ENCODE measurements around the gene CNGB1.
"Not testable (repeated sequence)": the region's sequence is repeated elsewhere in the genome, so short reads cannot be mapped to it uniquely, and the experiment has no call there.

CNGB1 gene

DNA sequence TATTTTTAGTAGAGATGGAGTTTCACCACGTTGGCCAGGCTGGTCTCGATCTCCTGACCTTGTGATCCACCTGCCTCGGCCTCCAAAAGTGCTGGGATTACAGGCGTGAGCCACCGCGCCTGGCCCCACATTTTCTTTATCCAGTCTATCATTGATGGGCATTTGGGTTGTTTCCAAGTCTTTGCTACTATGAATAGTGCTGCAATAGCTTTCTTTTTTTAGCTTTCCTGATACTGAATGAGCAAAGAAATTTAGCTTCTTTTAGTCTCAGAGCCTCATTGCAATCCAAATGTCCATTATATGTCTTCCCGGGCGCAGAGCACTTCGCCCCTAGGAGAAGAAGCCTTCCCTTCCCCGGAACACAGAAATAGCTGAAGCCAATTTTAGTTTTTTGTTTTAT is 112.9 kb downstream of the CNGB1 start:
- H3K4me2 ChIP-seq (ENCODE audit: insufficient read depth, low read length, poor library complexity, severe bottlenecking); H3K4ac ChIP-seq (ENCODE audit: low read length); H2AFZ ChIP-seq (ENCODE audit: low read length); H3K9ac ChIP-seq (ENCODE audit: low read depth, low read length, poor library complexity); H3K4me1 ChIP-seq (ENCODE audit: control insufficient read depth in 2 of 2, insufficient read depth in 1 of 2, low read depth in 1 of 2, low read length in 2 of 2); H3K9me3 ChIP-seq (replicated peaks in 1 of 2; ENCODE audit: control insufficient read depth in 2 of 2, insufficient read depth in 1 of 2, low read depth in 1 of 2, low read length in 2 of 2); H3K27ac ChIP-seq (replicated peaks; ENCODE audit: low read length); H2AK5ac ChIP-seq (ENCODE audit: low read depth, low read length); DNase-seq (ENCODE audit: low spot score); H3K27me3 ChIP-seq (ENCODE audit: control insufficient read depth in 3 of 3, insufficient read depth in 3 of 3, low read depth in 1 of 3, low read length in 3 of 3); H3K4me3 ChIP-seq (ENCODE audit: low read length in 2 of 2); H4K8ac ChIP-seq (ENCODE audit: low read depth, low read length); H4K91ac ChIP-seq (ENCODE audit: low read depth, low read length, poor library complexity); H3K14ac ChIP-seq (ENCODE audit: low read length); H3K36me3 ChIP-seq (replicated peaks in 1 of 2; ENCODE audit: control insufficient read depth in 2 of 2, insufficient read depth in 2 of 2, low read length in 2 of 2); H3K23ac ChIP-seq (ENCODE audit: low read depth, low read length, poor library complexity); H3K79me1 ChIP-seq (ENCODE audit: low read depth, low read length); H2BK12ac ChIP-seq (ENCODE audit: low read length); H3K18ac ChIP-seq (ENCODE audit: low read length); H2BK120ac ChIP-seq (ENCODE audit: low read depth, low read length); H2BK15ac ChIP-seq (ENCODE audit: low read length); H2BK5ac ChIP-seq (ENCODE audit: low read length): not testable (repeated sequence)
- no CpG with 5 or more reads among the region's 10 CpGs for WGBS, 2 donors (ENCODE audit: extremely low coverage in 2 of 2, insufficient read length in 2 of 2, insufficient replicate concordance in 1 of 2)

DNA sequence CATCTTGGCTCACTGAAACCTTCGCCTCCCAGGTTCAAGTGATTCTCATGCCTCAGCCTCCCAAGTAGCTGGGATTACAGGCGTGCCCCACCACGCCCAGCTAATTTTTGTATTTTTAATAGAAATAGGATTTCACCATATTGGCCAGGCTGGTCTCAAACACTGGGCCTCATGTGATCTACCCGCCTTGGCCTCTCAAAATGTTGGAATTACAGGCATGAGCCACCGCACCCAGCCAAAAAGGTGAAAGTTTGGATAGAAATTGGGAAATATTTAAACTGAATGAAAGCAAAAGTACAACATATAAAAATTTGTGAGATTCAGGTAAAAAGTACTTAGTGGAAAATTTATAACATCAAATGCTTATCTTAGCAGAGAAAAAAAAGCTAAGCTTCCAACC is 115.7 kb downstream of the CNGB1 start:
- Histone ChIP-seq H3K4me1 (ENCODE audit: control insufficient read depth in 2 of 2, insufficient read depth in 1 of 2, low read depth in 1 of 2, low read length in 2 of 2) (peaks cover 2 to 4% of the 10 kb centered on the region in 2 donors), H3K4me2 (ENCODE audit: insufficient read depth, low read length, poor library complexity, severe bottlenecking) (no peak overlapping the region), H3K9me3 (replicated peaks in 1 of 2; ENCODE audit: control insufficient read depth in 2 of 2, insufficient read depth in 1 of 2, low read depth in 1 of 2, low read length in 2 of 2) (peaks cover 3 to 5% of the 10 kb centered on the region in 2 donors), H3K18ac (ENCODE audit: low read length) (no peak overlapping the region), H3K23ac (ENCODE audit: low read depth, low read length, poor library complexity) (no peak overlapping the region), H3K36me3 (replicated peaks in 1 of 2; ENCODE audit: control insufficient read depth in 2 of 2, insufficient read depth in 2 of 2, low read length in 2 of 2) (no peaks in the 10 kb centered on the region), H3K4me3 (ENCODE audit: low read length in 2 of 2) (no peak overlapping the region), H2BK12ac (ENCODE audit: low read length) (no peak overlapping the region), H2AFZ (ENCODE audit: low read length) (no peak overlapping the region), H3K27me3 (ENCODE audit: control insufficient read depth in 3 of 3, insufficient read depth in 3 of 3, low read depth in 1 of 3, low read length in 3 of 3) (no peaks in the 10 kb centered on the region), H4K91ac (ENCODE audit: low read depth, low read length, poor library complexity) (no peak overlapping the region), H3K79me1 (ENCODE audit: low read depth, low read length) (no peaks in the 10 kb centered on the region), H2AK5ac (ENCODE audit: low read depth, low read length) (no peak overlapping the region), H2BK15ac (ENCODE audit: low read length) (no peak overlapping the region), H3K27ac (replicated peaks; ENCODE audit: low read length) (no peak overlapping the region), H2BK120ac (ENCODE audit: low read depth, low read length) (no peak overlapping the region), H3K4ac (ENCODE audit: low read length) (no peak overlapping the region), H3K14ac (ENCODE audit: low read length) (no peak overlapping the region), H3K9ac (ENCODE audit: low read depth, low read length, poor library complexity) (no peak overlapping the region), H2BK5ac (ENCODE audit: low read length) (no peak overlapping the region), H4K8ac (ENCODE audit: low read depth, low read length) (no peak overlapping the region)
- DNase-seq (ENCODE audit: low spot score): no peak
- WGBS, 2 donors (ENCODE audit: extremely low coverage in 2 of 2, insufficient read length in 2 of 2, insufficient replicate concordance in 1 of 2): no CpG with 5 or more reads among the region's 5 CpGs

DNA sequence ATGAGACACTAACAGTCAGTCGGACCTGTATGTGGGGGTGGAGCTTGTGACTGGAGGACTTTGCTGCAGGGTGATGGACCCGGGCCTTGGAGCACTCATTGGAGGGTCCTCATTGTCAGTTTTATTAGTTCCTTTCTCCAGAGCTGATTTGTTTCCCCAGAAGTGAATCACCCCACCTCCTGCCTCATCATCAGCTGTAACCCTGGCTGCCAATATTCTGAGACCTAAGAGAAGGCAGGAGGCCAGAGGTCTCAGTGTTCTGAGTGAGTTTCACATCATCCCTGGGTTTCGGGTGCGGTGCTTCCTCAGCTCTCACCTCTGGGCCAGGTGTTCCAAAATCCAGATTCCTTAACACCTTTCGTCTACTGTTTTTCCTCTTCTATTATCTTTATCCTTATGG is 118.7 kb downstream of the CNGB1 start:
- no peak overlapping the region for H3K9ac ChIP-seq (ENCODE audit: low read depth, low read length, poor library complexity)
- no peak overlapping the region for H4K8ac ChIP-seq (ENCODE audit: low read depth, low read length)
- no peaks in the 10 kb centered on the region for H3K36me3 ChIP-seq (replicated peaks in 1 of 2; ENCODE audit: control insufficient read depth in 2 of 2, insufficient read depth in 2 of 2, low read length in 2 of 2)
- no peak overlapping the region for H3K18ac ChIP-seq (ENCODE audit: low read length)
- no peak for DNase-seq (ENCODE audit: low spot score)
- H3K9me3 ChIP-seq (replicated peaks in 1 of 2; ENCODE audit: control insufficient read depth in 2 of 2, insufficient read depth in 1 of 2, low read depth in 1 of 2, low read length in 2 of 2): peaks cover 3 to 5% of the 10 kb centered on the region in 2 donors
- no peak overlapping the region for H2BK120ac ChIP-seq (ENCODE audit: low read depth, low read length)
- H4K91ac ChIP-seq (ENCODE audit: low read depth, low read length, poor library complexity): no peak overlapping the region
- H3K27ac ChIP-seq (replicated peaks; ENCODE audit: low read length): no peak overlapping the region
- H3K4me1 ChIP-seq (ENCODE audit: control insufficient read depth in 2 of 2, insufficient read depth in 1 of 2, low read depth in 1 of 2, low read length in 2 of 2): no peaks in the 10 kb centered on the region
- no peak overlapping the region for H2BK12ac ChIP-seq (ENCODE audit: low read length)
- no peak overlapping the region for H3K14ac ChIP-seq (ENCODE audit: low read length)
- WGBS, 2 donors (ENCODE audit: extremely low coverage in 2 of 2, insufficient read length in 2 of 2, insufficient replicate concordance in 1 of 2): no CpG with 5 or more reads among the region's 5 CpGs
- no peak overlapping the region for H3K4ac ChIP-seq (ENCODE audit: low read length)
- H3K79me1 ChIP-seq (ENCODE audit: low read depth, low read length): no peaks in the 10 kb centered on the region
- no peak overlapping the region for H3K4me3 ChIP-seq (ENCODE audit: low read length in 2 of 2)
- H2BK15ac ChIP-seq (ENCODE audit: low read length): no peak overlapping the region
- H3K4me2 ChIP-seq (ENCODE audit: insufficient read depth, low read length, poor library complexity, severe bottlenecking): no peak overlapping the region
- H2BK5ac ChIP-seq (ENCODE audit: low read length): no peak overlapping the region
- no peak overlapping the region for H2AFZ ChIP-seq (ENCODE audit: low read length)
- H2AK5ac ChIP-seq (ENCODE audit: low read depth, low read length): no peak overlapping the region
- no peak overlapping the region for H3K23ac ChIP-seq (ENCODE audit: low read depth, low read length, poor library complexity)
- no peaks in the 10 kb centered on the region for H3K27me3 ChIP-seq (ENCODE audit: control insufficient read depth in 3 of 3, insufficient read depth in 3 of 3, low read depth in 1 of 3, low read length in 3 of 3)

DNA sequence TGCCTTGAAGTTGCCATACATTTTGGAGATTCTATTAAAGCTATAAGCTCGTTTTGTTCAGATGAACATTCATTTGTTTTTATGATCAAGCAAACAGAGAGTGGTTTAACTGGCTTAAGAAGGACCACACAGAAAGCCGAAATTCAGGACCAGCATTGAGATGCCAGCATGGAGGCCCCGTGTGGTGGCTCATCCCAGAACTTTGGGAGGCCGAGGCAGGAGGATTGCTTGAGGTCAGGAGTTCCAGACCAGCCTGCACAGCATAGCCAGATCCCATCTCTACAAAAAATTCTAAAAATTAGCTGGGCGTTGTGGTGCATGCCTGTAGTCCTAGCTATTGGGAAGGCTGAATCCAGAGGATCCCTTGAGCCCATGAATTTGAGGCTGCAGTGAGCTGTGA is 122.7 kb downstream of the CNGB1 start:
- DNase-seq (ENCODE audit: low spot score): no peak
- Histone ChIP-seq H3K36me3 (replicated peaks in 1 of 2; ENCODE audit: control insufficient read depth in 2 of 2, insufficient read depth in 2 of 2, low read length in 2 of 2) (no peaks in the 10 kb centered on the region), H2BK15ac (ENCODE audit: low read length) (no peak overlapping the region), H3K79me1 (ENCODE audit: low read depth, low read length) (no peaks in the 10 kb centered on the region), H3K9me3 (replicated peaks in 1 of 2; ENCODE audit: control insufficient read depth in 2 of 2, insufficient read depth in 1 of 2, low read depth in 1 of 2, low read length in 2 of 2) (no peaks in the 10 kb centered on the region), H4K8ac (ENCODE audit: low read depth, low read length) (no peak overlapping the region), H2BK5ac (ENCODE audit: low read length) (no peak overlapping the region), H3K4me3 (ENCODE audit: low read length in 2 of 2) (no peak overlapping the region), H2AK5ac (ENCODE audit: low read depth, low read length) (no peak overlapping the region), H2BK12ac (ENCODE audit: low read length) (no peak overlapping the region), H2BK120ac (ENCODE audit: low read depth, low read length) (no peak overlapping the region), H3K4ac (ENCODE audit: low read length) (no peak overlapping the region), H3K27me3 (ENCODE audit: control insufficient read depth in 3 of 3, insufficient read depth in 3 of 3, low read depth in 1 of 3, low read length in 3 of 3) (no peaks in the 10 kb centered on the region), H3K23ac (ENCODE audit: low read depth, low read length, poor library complexity) (no peak overlapping the region), H3K14ac (ENCODE audit: low read length) (no peak overlapping the region), H3K9ac (ENCODE audit: low read depth, low read length, poor library complexity) (no peak overlapping the region), H3K4me2 (ENCODE audit: insufficient read depth, low read length, poor library complexity, severe bottlenecking) (no peak overlapping the region), H3K18ac (ENCODE audit: low read length) (no peak overlapping the region), H3K4me1 (ENCODE audit: control insufficient read depth in 2 of 2, insufficient read depth in 1 of 2, low read depth in 1 of 2, low read length in 2 of 2) (peaks cover 3 to 10% of the 10 kb centered on the region in 2 donors), H3K27ac (replicated peaks; ENCODE audit: low read length) (no peak overlapping the region), H2AFZ (ENCODE audit: low read length) (no peak overlapping the region), H4K91ac (ENCODE audit: low read depth, low read length, poor library complexity) (no peak overlapping the region)
- no CpG with 5 or more reads among the region's 5 CpGs for WGBS, 2 donors (ENCODE audit: extremely low coverage in 2 of 2, insufficient read length in 2 of 2, insufficient replicate concordance in 1 of 2)
